Neuronal stem cell (in vitro differentiated cells): ENCODE measurements around the gene PARM1.

Source experiments
- DNase-seq: peaks from one replicate; pipeline ENCODE4 v3.0.0-alpha.2; 2013; ENCODE audit warnings: low spot score
- H2AFZ ChIP-seq: one replicate; pipeline ENCODE4 v1.6.1; 2013; ENCODE audit warnings: mild to moderate bottlenecking, low read length, inconsistent platforms
- H2AK5ac ChIP-seq: 2 replicates; pipeline ENCODE4 v1.6.1; 2013; ENCODE audit warnings: low read depth, mild to moderate bottlenecking, inconsistent platforms, low read length, moderate library complexity, mixed read lengths
- H2BK120ac ChIP-seq: 2 replicates; pipeline ENCODE4 v1.6.1; 2013; ENCODE audit warnings: low read depth, mild to moderate bottlenecking, inconsistent platforms, low read length, moderate library complexity, mixed read lengths
- H2BK12ac ChIP-seq: one replicate; pipeline ENCODE4 v1.6.1; 2013; ENCODE audit warnings: low read length, inconsistent platforms
- H2BK15ac ChIP-seq: 2 replicates; pipeline ENCODE4 v1.6.1; 2013; ENCODE audit warnings: mild to moderate bottlenecking, low read length, inconsistent platforms, mixed read lengths
- H2BK5ac ChIP-seq: one replicate; pipeline ENCODE4 v1.6.1; 2013; ENCODE audit warnings: inconsistent platforms, mild to moderate bottlenecking, low read length, moderate library complexity
- H3K14ac ChIP-seq: one replicate; pipeline ENCODE4 v1.6.1; 2013; ENCODE audit warnings: low read length, inconsistent platforms
- H3K18ac ChIP-seq: 2 replicates; pipeline ENCODE4 v1.6.1; 2013; ENCODE audit warnings: low read length, inconsistent platforms
- H3K23ac ChIP-seq: 2 replicates; pipeline ENCODE4 v1.6.1; 2013; ENCODE audit warnings: low read depth, mild to moderate bottlenecking, mixed read lengths, low read length, inconsistent platforms; ENCODE audit not compliant: poor library complexity
- H3K27ac ChIP-seq: replicated peaks from 3 replicates; pipeline ENCODE4 v1.5.1; 2013; ENCODE audit warnings: low read length, inconsistent platforms
- H3K27me3 ChIP-seq, 3 experiments: 2 replicates each; pipeline ENCODE4 v1.6.1; 2013; ENCODE audit warnings: low read length in 3 of 3, mild to moderate bottlenecking in 2 of 3, inconsistent platforms in 1 of 3, low read depth in 1 of 3, mixed read lengths in 1 of 3, moderate library complexity in 1 of 3; ENCODE audit not compliant: control insufficient read depth in 3 of 3, insufficient read depth in 3 of 3
- H3K36me3 ChIP-seq, 2 donors: replicated peaks in 1 of 2; 2 replicates each; pipeline ENCODE4 v1.6.1; 2013; ENCODE audit warnings: low read length in 2 of 2; ENCODE audit not compliant: control insufficient read depth in 2 of 2, insufficient read depth in 2 of 2
- H3K4ac ChIP-seq: 2 replicates; pipeline ENCODE4 v1.6.1; 2013; ENCODE audit warnings: inconsistent platforms, mild to moderate bottlenecking, low read length, moderate library complexity
- H3K4me1 ChIP-seq, 2 donors: 1 replicate in 1 of 2; 2 replicates in 1 of 2; pipeline ENCODE4 v1.6.1; 2013; ENCODE audit warnings: low read length in 2 of 2, low read depth in 1 of 2; ENCODE audit not compliant: control insufficient read depth in 2 of 2, insufficient read depth in 1 of 2
- H3K4me2 ChIP-seq: one replicate; pipeline ENCODE4 v1.6.1; 2013; ENCODE audit warnings: mild to moderate bottlenecking, low read length, inconsistent platforms; ENCODE audit not compliant: insufficient read depth, poor library complexity, severe bottlenecking
- H3K4me3 ChIP-seq, 2 donors: 2 replicates each; pipeline ENCODE4 v1.5.1; 2013; ENCODE audit warnings: low read length in 2 of 2, mild to moderate bottlenecking in 2 of 2, inconsistent platforms in 1 of 2, moderate library complexity in 1 of 2
- H3K79me1 ChIP-seq: one replicate; pipeline ENCODE4 v1.6.1; 2013; ENCODE audit warnings: low read depth, mild to moderate bottlenecking, inconsistent platforms, low read length, moderate library complexity
- H3K9ac ChIP-seq: one replicate; pipeline ENCODE4 v1.6.1; 2013; ENCODE audit warnings: mild to moderate bottlenecking, low read depth, low read length, inconsistent platforms; ENCODE audit not compliant: poor library complexity
- H3K9me3 ChIP-seq, 2 donors: replicated peaks in 1 of 2; 2 replicates each; pipeline versions ENCODE3 to v1.6.1; 2013; ENCODE audit warnings: low read length in 2 of 2, mild to moderate bottlenecking in 2 of 2, inconsistent platforms in 1 of 2, low read depth in 1 of 2, mixed read lengths in 1 of 2, moderate library complexity in 1 of 2; ENCODE audit not compliant: control insufficient read depth in 2 of 2, insufficient read depth in 1 of 2
- H4K8ac ChIP-seq: one replicate; pipeline ENCODE4 v1.6.1; 2013; ENCODE audit warnings: low read depth, mild to moderate bottlenecking, inconsistent platforms, low read length, moderate library complexity
- H4K91ac ChIP-seq: one replicate; pipeline ENCODE4 v1.6.1; 2013; ENCODE audit warnings: low read length, low read depth, mild to moderate bottlenecking, inconsistent platforms; ENCODE audit not compliant: poor library complexity
- WGBS, 2 donors: extraction: QIAGEN DNeasy Blood & Tissue Kit; methylation state at CpG; one replicate each; pipeline ENCODE4 v1.1.7; 2013; ENCODE audit warnings: missing lambda C conversion rate in 2 of 2, mixed read lengths in 1 of 2; ENCODE audit not compliant: insufficient read length in 2 of 2, insufficient replicate concordance in 1 of 2; ENCODE audit errors: extremely low coverage in 2 of 2; 5-methylcytosine and 5-hydroxymethylcytosine counted together

The PARM1 gene

DNA sequence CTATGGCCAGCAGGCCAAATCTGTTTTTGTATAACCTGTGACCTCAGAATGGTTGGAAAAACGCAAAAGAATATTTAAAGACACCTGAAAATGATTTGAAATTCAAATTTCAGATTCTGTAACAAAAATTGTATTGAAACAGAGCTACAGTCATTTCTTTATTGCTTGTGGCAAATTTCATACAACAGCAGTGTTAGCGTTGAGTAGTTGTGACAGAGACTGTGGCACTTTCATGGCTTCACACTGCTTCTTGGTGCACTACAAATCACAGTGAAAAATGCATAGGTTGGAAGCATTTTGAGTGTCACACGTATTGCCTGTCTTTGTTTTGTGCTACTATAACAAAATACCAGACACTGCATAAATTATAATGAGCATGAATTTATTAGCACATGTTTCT lies 12.2 kb upstream of the PARM1 start:
- Histone ChIP-seq H3K27me3 (no peaks in the 10 kb centered on the region), H2BK120ac (no peak overlapping the region), H3K14ac (no peak overlapping the region), H3K9me3 (no peaks in the 10 kb centered on the region), H3K23ac (no peak overlapping the region), H3K79me1 (peaks cover 1% of the 10 kb centered on the region), H3K4me3 (no peak overlapping the region), H3K4me1 (no peaks in the 10 kb centered on the region), H4K91ac (no peak overlapping the region), H3K18ac (no peak overlapping the region), H2AK5ac (no peak overlapping the region), H2BK15ac (no peak overlapping the region), H2BK12ac (no peak overlapping the region), H3K4me2 (no peak overlapping the region), H4K8ac (no peak overlapping the region), H2AFZ (no peak overlapping the region), H3K4ac (no peak overlapping the region), H3K27ac (no peak overlapping the region), H3K36me3 (no peaks in the 10 kb centered on the region), H2BK5ac (no peak overlapping the region), H3K9ac (no peak overlapping the region)
- no peak for DNase-seq
- WGBS, 2 donors, result no CpG with 5 or more reads among the region's 3 CpGs

DNA sequence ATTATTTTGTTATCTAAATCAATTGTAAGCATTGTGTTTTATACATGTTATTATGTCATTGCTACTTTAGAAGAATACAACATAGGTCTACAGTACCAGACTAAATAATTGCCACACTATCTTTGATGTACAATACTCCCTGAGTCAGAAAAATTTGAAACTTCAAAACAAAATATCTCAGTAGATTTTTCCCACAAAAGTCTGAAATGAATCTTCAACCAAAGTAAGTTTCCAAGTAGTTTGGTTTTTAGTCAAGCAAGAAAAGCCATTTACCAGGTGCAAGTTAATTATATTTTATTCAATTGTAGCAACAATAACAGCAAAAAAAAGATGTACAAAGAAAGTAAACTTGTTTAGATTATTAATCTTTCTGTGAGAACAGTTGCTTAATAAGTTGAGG lies 11.4 kb upstream of the PARM1 start:
- H2AFZ ChIP-seq, result no peak overlapping the region
- no peak overlapping the region for H2AK5ac ChIP-seq
- no peak overlapping the region for H4K91ac ChIP-seq
- H3K27ac ChIP-seq, result no peak overlapping the region
- no peaks in the 10 kb centered on the region for H3K4me1 ChIP-seq
- no peak overlapping the region for H2BK120ac ChIP-seq
- H4K8ac ChIP-seq, result no peak overlapping the region
- H3K18ac ChIP-seq, result no peak overlapping the region
- DNase-seq, result no peak
- H3K23ac ChIP-seq, result no peak overlapping the region
- no peaks in the 10 kb centered on the region for H3K27me3 ChIP-seq
- H3K14ac ChIP-seq, result no peak overlapping the region
- H3K36me3 ChIP-seq, result no peaks in the 10 kb centered on the region
- H3K9me3 ChIP-seq, result no peaks in the 10 kb centered on the region
- H2BK5ac ChIP-seq, result no peak overlapping the region
- no peak overlapping the region for H3K4me3 ChIP-seq
- H3K4me2 ChIP-seq, result no peak overlapping the region
- no peak overlapping the region for H3K4ac ChIP-seq
- no peak overlapping the region for H2BK15ac ChIP-seq
- H2BK12ac ChIP-seq, result no peak overlapping the region
- no peaks in the 10 kb centered on the region for H3K79me1 ChIP-seq
- no peak overlapping the region for H3K9ac ChIP-seq

DNA sequence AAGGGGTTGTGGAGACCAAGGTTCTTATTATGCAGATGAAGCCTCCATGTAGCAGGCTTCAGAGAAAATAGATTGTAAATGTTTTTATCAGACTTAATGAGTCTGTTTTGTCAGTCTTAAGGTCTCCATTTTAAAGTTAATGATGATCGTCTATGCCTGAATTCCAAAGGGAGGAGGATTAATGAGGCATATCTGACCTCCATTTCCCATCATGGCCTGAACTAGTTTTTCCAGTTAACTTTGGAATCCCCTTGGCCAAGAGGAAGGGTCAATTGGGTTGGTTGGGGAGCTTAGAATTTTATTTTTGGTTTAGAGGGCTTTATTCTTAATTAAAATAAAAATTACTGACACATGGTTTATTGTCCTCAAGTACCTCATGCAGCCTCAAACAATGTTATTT lies 6.9 kb upstream of the PARM1 start:
- H2BK15ac ChIP-seq, result no peak overlapping the region
- H3K27me3 ChIP-seq, result no peaks in the 10 kb centered on the region
- H3K79me1 ChIP-seq, result no peaks in the 10 kb centered on the region
- no peak overlapping the region for H3K23ac ChIP-seq
- H2BK120ac ChIP-seq, result no peak overlapping the region
- H3K14ac ChIP-seq, result no peak overlapping the region
- H3K4ac ChIP-seq, result no peak overlapping the region
- no CpG with 5 or more reads among the region's 1 CpG for WGBS, 2 donors
- no peak overlapping the region for H2BK12ac ChIP-seq
- no peak overlapping the region for H2AFZ ChIP-seq
- H4K8ac ChIP-seq, result no peak overlapping the region
- no peaks in the 10 kb centered on the region for H3K4me1 ChIP-seq
- no peak overlapping the region for H3K4me3 ChIP-seq
- no peak overlapping the region for H3K27ac ChIP-seq
- no peak overlapping the region for H2AK5ac ChIP-seq
- H3K9me3 ChIP-seq, result no peaks in the 10 kb centered on the region
- no peak overlapping the region for H3K9ac ChIP-seq
- H2BK5ac ChIP-seq, result no peak overlapping the region
- H3K4me2 ChIP-seq, result no peak overlapping the region
- H3K36me3 ChIP-seq, result no peaks in the 10 kb centered on the region
- no peak overlapping the region for H4K91ac ChIP-seq
- no peak overlapping the region for H3K18ac ChIP-seq
- no peak for DNase-seq

- Histone ChIP-seq H3K4me3 (no peak overlapping the region), H3K27ac (no peak overlapping the region), H2BK120ac (no peak overlapping the region), H2AK5ac (no peak overlapping the region), H3K27me3 (peaks cover 4 to 22% (median 15%) of the 10 kb centered on the region in 3 experiments), H4K8ac (no peak overlapping the region), H3K18ac (no peak overlapping the region), H3K36me3 (no peaks in the 10 kb centered on the region), H2BK15ac (no peak overlapping the region), H2BK12ac (no peak overlapping the region), H3K23ac (no peak overlapping the region), H3K4ac (no peak overlapping the region), H2AFZ (no peak overlapping the region), H3K14ac (no peak overlapping the region), H3K4me2 (no peak overlapping the region), H3K9me3 (no peaks in the 10 kb centered on the region), H3K9ac (no peak overlapping the region), H2BK5ac (no peak overlapping the region), H3K79me1 (no peaks in the 10 kb centered on the region), H4K91ac (no peak overlapping the region), H3K4me1 (peaks cover 4 to 17% of the 10 kb centered on the region in 2 donors)
- WGBS, 2 donors, result no CpG with 5 or more reads among the region's 4 CpGs
- DNase-seq, result no peak
Observed at GRCh38 chr4:74930162-74930561, 2.8 kb upstream of the PARM1 start.
